Measurements from ENCODE around the gene EXOC7. TPM values are rescaled to one million over a fixed set of nuclear protein-coding genes. Genes with fewer than 3 reads are reported as not detected.

Gene EXOC7
- polyA plus RNA-seq, 1 donor (not counting 4 experiments of a cell fraction or from before 2014, with no cell fraction given): 60.6 TPM

DNA sequence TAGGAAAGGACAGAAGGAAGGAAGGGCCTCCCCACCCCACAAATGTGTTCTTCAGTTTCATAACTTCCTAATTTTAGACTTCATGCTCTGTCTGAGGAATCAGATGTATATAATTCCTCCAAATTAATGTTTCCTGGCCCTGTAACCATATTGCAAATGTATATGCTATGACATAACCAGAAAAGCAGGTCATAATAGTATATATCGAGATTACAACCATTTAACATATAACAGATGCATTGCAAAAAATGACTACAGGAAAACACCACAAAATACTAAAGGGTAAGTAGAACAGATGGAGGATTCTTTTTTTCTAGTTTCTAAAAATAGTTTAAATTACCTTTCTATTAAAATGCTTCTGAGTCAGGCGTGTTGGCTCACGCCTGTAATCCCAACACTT, 3.1 kb upstream of the EXOC7 start:
- Histone ChIP-seq H3K4me1 (ENCODE audit: control insufficient read depth, extremely low read depth, insufficient read depth, low read length) (peaks cover 6% of the 10 kb centered on the region), H3K9me1 (ENCODE audit: control insufficient read depth, extremely low read depth, insufficient read depth, low read length) (no peaks in the 10 kb centered on the region), H3K79me2 (ENCODE audit: control insufficient read depth, insufficient read depth, low read length) (peaks cover 13% of the 10 kb centered on the region), H3K9ac (ENCODE audit: control insufficient read depth, extremely low read depth, insufficient read depth, low read length) (no peak overlapping the region), H3K9me3 (ENCODE audit: control insufficient read depth, low read depth, low read length) (no peaks in the 10 kb centered on the region), H4K20me1 (ENCODE audit: control insufficient read depth, extremely low read depth, insufficient read depth, low read length) (no peaks in the 10 kb centered on the region), H3K27me3 (ENCODE audit: control insufficient read depth, extremely low read depth, insufficient read depth, low read length) (no peaks in the 10 kb centered on the region), H3K27ac (ENCODE audit: control insufficient read depth, insufficient read depth, low read length) (no peak overlapping the region), H3K4me3 (ENCODE audit: control insufficient read depth in 2 of 3, extremely low read depth in 1 of 3, insufficient read depth in 2 of 3, low read depth in 1 of 3, low read length in 3 of 3) (no peak overlapping the region), H2AFZ (ENCODE audit: control insufficient read depth, low read length) (peak overlapping the region; percentile 25), H3K4me2 (ENCODE audit: control insufficient read depth, extremely low read depth, insufficient read depth, low read depth, low read length) (no peak overlapping the region), H3K36me3 (ENCODE audit: control insufficient read depth in 2 of 2, extremely low read depth in 1 of 2, insufficient read depth in 2 of 2, low read length in 2 of 2) (peaks cover 0 to 1% of the 10 kb centered on the region in 2 experiments)
- no peak for TF ChIP-seq EZH2 (IDR thresholded peaks at IDR 0.05; ENCODE audit: low read length)
- TF ChIP-seq, protein P1, sequence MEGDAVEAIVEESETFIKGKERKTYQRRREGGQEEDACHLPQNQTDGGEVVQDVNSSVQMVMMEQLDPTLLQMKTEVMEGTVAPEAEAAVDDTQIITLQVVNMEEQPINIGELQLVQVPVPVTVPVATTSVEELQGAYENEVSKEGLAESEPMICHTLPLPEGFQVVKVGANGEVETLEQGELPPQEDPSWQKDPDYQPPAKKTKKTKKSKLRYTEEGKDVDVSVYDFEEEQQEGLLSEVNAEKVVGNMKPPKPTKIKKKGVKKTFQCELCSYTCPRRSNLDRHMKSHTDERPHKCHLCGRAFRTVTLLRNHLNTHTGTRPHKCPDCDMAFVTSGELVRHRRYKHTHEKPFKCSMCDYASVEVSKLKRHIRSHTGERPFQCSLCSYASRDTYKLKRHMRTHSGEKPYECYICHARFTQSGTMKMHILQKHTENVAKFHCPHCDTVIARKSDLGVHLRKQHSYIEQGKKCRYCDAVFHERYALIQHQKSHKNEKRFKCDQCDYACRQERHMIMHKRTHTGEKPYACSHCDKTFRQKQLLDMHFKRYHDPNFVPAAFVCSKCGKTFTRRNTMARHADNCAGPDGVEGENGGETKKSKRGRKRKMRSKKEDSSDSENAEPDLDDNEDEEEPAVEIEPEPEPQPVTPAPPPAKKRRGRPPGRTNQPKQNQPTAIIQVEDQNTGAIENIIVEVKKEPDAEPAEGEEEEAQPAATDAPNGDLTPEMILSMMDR (optimal IDR thresholded peaks at IDR 0.05 in 1 of 3, IDR thresholded peaks at IDR 0.05 in 1 of 3, conservative IDR thresholded peaks at IDR 0.05 in 1 of 3; ENCODE audit: extremely low read depth in 1 of 3, insufficient read depth in 2 of 3, low read length in 3 of 3): no peak
- DNase-seq (ENCODE audit: low read depth, low spot score): no peak
- FAIRE-seq: no peak
- dilution Hi-C loops (cut with MboI; ENCODE audit: extremely low pct_ligation_motif_present, low sequenced_read_pairs): no loop called here

DNA sequence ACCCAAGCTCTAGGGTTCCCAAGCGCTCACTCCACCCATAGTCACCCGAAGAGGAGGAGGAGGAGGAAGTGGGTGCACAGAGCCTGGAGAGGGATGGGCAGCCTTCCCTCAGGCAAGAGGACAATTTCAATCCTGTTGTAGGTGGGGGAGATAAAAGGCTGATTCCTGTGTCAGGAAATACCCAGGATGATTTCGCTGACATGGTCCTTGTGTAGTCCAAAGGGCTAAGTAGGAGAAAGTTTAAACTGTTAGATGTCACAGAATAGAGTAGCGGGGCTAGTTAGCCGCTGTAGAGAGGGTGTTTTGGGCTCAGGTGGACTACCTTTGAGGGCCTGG, 1.3 kb upstream of the EXOC7 start:
- Histone ChIP-seq H3K9me1 (ENCODE audit: control insufficient read depth, extremely low read depth, insufficient read depth, low read length) (no peaks in the 10 kb centered on the region), H3K36me3 (ENCODE audit: control insufficient read depth in 2 of 2, extremely low read depth in 1 of 2, insufficient read depth in 2 of 2, low read length in 2 of 2) (peaks cover 7 to 9% of the 10 kb centered on the region in 2 experiments), H3K4me1 (ENCODE audit: control insufficient read depth, extremely low read depth, insufficient read depth, low read length) (peaks cover 6% of the 10 kb centered on the region), H3K4me2 (ENCODE audit: control insufficient read depth, extremely low read depth, insufficient read depth, low read depth, low read length) (no peak overlapping the region), H4K20me1 (ENCODE audit: control insufficient read depth, extremely low read depth, insufficient read depth, low read length) (no peaks in the 10 kb centered on the region), H3K9ac (ENCODE audit: control insufficient read depth, extremely low read depth, insufficient read depth, low read length) (no peak overlapping the region), H3K27me3 (ENCODE audit: control insufficient read depth, extremely low read depth, insufficient read depth, low read length) (no peaks in the 10 kb centered on the region), H3K79me2 (ENCODE audit: control insufficient read depth, insufficient read depth, low read length) (peaks cover 16% of the 10 kb centered on the region), H3K27ac (ENCODE audit: control insufficient read depth, insufficient read depth, low read length) (no peak overlapping the region), H3K4me3 (ENCODE audit: control insufficient read depth in 2 of 3, extremely low read depth in 1 of 3, insufficient read depth in 2 of 3, low read depth in 1 of 3, low read length in 3 of 3) (no peak overlapping the region), H3K9me3 (ENCODE audit: control insufficient read depth, low read depth, low read length) (no peaks in the 10 kb centered on the region), H2AFZ (ENCODE audit: control insufficient read depth, low read length) (no peak overlapping the region)
- dilution Hi-C loops (cut with MboI; ENCODE audit: extremely low pct_ligation_motif_present, low sequenced_read_pairs): no loop called here
- TF ChIP-seq EZH2 (IDR thresholded peaks at IDR 0.05; ENCODE audit: low read length): no peak
- TF ChIP-seq, protein P1 (optimal IDR thresholded peaks at IDR 0.05 in 1 of 3, IDR thresholded peaks at IDR 0.05 in 1 of 3, conservative IDR thresholded peaks at IDR 0.05 in 1 of 3; ENCODE audit: extremely low read depth in 1 of 3, insufficient read depth in 2 of 3, low read length in 3 of 3): no peak
- DNase-seq (ENCODE audit: low read depth, low spot score): no peak
- FAIRE-seq: no peak

Data from keratinocyte (primary cell).